ENCODE data around the gene TMOD2.

The TMOD2 gene

DNA sequence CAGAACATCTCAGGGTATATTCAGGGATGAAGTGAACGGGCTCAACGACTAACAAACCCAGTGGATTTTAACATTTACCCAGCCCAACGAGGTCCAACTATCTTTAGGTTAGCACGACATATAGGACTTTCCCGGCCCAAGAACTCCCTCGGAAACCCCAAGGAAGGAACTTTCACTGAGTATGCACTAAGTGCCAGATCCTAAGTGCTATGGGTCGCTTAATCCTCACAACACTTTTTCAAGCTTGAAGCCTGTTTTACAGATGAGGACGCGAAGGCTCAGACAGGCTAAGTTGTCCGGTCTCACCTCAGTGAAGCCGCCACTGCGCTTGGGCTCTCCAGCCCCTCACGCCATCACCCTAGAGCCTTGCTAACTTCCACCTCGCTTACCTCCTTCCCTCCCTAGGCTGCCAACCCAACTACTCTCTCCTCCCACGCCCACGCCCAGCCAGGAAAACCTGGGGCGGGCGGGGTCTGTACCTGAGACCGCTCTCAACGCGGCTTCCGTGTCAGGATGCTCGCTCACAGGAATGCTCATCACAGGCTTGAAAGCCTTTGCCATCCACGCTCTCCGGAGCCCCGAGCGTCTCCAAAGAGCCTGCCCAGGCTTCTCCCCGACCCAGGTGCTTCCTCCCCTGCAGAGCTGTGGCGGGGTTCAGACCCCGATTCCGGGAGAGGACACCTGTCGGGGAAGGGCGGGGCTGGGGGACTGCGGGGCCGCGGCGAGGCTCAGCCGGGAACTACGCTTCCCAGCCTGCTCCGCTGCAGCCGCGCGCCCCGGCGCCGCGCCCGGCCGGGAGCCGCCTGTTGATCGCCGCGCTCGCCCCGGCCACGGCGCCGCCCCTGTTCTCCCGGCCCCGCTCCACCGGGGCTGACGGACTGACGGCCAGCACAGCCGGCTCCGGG, at the start of gene TMOD2:
Gene TMOD2 (plus strand): TSS at position 806 of the 905 bp plus-strand sequence. CDS start 14,845 bp downstream, outside the sequence.
- no peak for DNase-seq

DNA sequence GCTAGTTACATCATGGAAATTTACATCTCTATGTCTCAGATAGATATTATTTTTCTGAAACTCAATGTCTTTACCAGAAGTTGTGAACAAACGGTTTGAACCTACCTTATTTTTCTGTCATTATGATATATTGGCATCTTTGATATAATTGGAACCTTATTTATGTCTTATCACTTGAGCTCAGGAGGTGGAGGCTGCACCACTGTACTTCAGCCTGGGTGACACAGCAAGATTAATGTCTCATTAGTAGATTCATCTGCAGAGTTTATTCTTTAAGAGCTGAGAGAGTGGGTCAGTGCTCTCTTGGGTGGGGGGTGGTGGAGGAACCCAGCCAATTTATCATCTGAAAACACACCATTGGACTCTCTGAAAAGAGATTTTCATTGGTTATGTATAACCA, 48.7 kb upstream of the TMOD2 start:
- DNase-seq = no peak

DNA sequence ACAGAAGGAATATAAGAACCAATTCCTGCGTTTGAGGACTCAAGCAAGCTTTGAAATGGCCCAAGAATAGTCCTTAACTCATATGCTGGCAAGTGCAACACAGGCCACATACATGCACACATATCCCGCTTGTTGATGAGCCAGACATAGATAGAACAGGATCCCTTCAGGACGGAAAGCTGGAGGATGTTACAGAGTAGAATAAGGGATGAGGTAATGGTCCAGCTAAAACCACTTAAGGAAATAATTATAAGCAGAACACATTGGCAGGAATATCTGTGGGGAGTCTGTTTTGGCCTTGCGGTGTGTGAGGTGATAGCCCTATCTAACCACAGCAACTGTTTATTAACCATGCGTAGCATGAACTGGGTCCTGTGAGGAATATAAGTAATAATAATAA, 45.1 kb upstream of the TMOD2 start:
- DNase-seq = peak; percentile 45

DNA sequence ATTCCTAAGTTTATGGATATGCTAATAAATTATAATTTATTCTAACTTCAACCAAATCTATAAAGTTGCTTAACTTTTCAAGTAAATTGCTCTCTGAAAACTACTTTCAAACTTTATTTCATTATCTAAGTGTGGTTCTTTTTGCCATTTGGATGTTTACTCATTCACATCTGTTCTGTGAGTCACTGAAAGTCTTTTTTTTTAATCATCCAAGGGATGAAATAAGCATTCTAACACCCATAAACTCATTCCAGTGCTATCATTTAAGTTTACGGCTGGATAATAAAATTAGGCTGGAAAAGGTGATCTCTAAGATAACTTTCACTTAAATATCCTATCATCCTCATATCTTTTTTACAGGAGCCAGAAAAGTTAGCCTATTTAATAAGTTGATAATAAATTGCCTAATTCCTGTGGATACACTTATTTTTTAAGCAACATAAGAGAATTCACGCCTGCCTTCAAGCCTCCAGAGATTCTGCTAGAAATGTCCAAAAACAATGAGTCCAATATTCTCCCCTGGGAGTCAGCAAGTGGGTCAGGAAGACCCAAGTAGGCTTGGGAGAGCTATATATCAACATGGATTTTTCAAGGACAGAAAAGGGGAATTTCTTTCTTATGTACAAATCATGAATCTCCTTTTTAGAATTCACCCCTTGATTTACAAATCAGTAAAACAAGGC, 44.3 kb upstream of the TMOD2 start:
- no peak for DNase-seq

DNA sequence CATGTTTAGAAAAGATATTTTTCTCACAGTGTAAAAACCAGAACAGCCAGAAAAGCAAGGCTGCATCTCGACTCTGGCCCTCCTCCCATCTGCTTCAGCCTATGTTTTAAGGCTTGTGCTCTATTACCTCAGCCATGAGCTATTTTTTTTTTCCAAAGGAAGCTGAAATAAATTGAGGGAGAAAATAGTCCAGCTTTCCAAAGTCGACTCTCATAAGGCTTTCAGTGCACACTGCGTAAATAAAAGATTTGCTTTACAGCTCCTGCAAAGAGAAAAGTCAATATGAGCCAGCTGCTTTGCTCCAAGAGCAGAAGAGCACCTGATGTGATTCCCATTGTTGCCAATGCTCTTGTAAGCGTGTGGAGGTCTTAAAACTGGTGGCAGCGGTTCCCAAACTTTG, 43.4 kb upstream of the TMOD2 start:
- no peak for DNase-seq

DNA sequence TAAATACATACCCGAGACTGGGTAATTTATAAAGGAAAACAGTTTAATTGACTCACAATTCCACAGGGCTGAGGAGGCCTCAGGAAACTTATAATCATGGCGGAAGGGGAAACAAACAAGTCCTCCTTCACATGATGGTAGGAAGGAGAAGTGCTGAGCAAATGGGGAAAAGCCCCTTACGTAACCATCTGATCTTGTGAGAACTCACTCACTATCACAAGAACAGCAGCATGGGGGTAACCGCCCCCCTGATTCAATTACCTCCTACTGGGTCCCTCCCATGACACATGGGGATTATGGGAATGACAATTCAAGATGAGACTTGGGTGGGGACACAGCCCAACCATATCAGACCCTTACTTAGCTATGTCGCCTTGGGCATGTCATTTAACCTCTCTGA, 42.4 kb upstream of the TMOD2 start:
- no peak for DNase-seq

DNA sequence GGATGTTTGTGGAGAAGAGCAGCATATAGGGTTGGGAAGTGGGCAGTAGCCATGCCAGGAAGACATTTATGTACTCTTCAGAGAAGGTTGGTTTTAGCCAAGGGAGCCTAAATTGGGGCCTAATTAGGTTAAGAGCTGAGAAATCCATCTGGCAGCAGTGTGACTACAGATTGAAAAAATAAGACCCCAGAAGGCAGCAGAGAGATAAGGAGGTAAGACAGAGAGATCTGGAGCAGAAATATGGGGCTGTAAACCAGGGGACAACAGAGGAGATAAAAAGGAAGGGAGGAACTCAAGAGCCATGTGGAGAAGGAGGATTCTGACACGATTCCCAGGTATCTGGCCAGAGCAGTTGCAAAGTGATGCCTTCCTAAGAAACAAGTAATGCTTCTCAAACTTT, 37.2 kb upstream of the TMOD2 start:
- no peak for DNase-seq

DNA sequence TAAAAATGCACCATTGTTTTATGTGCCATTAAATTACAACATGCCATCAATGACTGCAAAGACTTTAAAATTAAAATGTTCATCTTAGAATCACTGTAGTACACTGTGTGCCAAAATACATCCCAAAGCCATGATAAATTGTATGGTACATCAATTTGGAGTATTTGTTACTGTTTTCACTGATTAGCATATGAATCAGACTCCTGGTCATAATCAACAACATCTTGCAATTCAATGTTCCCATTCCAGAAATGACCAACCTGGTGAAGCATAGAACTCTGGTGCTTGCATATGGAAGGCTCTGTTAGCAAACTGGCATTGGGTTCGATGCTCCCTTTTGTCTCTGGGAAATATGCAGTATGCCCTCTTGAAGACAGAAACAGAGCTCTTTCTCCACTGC, 36.5 kb upstream of the TMOD2 start:
- DNase-seq = no peak

DNA sequence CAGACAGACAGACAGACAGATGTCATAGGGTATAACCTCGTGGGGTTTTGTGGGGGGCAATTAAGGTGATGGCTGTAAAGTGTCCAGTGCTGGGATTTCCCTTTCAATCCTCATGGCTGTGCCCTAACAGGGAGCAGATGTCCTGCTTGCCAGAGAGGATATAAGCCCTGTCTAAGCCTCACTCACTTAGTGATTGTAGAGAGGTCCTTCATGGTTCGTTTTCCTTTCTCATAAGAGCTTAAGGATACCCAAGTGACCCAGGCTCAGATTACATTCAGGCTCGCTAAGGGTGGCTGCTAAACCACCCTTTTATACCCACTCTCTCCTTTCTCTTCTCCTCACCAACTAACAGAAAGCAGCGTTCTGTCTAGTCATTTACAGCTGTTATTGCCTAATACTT, 33.2 kb upstream of the TMOD2 start:
- DNase-seq = no peak

DNA sequence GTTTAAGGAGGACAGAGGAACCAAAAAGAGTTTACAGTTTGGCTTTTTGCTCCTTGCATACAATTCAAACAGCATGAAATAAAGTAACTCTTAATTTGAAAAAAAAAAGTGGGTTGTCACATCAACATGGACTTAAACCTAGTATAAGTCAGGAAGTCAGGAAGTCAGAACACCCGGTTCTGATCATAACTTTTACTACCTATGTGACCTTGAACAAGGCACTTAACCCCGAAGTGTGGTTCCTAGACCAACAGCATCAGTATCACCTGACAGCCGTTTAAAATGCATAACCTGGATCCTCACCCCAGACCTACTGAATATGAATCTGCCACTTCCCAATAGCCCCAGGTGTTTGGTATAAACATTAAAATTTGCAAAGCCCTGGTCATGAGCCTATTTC, 32.7 kb upstream of the TMOD2 start:
- DNase-seq = no peak

DNA sequence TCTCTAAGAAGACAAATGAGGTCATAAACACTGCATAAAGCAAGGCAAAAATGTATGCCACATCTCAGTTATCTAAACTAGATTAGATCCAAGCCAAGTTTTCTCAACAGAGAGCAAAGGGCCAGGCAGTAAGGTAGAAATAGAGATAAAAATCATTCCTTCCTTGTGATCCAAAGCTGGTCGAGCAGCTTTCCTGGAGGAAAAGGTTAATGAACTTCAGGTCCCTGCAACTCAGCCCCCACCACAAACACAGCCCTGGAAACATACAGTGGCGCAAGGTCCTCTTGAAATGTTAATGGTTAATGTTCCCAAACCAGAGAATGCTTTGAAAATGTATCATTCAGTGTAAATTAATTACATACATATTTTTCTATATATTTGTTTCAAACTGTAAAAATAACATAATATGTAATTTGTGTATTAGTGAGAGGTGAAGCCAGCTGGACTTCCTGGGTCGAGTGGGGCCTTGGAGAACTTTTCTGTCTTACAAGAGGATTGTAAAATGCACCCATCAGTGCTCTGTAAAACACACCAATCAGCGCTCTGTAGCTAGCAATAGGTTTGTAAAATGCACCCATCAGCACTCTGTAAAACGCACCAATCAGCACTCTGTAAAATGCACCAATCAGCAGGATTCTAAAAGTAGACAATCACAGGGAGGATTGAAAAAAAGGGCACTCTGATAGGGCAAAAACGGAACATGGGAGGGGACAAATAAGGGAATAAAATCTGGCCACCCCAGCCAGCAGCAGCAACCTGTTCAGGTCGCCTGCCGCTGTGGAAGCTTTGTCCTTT, 31.0 kb upstream of the TMOD2 start:
- no peak for DNase-seq

DNA sequence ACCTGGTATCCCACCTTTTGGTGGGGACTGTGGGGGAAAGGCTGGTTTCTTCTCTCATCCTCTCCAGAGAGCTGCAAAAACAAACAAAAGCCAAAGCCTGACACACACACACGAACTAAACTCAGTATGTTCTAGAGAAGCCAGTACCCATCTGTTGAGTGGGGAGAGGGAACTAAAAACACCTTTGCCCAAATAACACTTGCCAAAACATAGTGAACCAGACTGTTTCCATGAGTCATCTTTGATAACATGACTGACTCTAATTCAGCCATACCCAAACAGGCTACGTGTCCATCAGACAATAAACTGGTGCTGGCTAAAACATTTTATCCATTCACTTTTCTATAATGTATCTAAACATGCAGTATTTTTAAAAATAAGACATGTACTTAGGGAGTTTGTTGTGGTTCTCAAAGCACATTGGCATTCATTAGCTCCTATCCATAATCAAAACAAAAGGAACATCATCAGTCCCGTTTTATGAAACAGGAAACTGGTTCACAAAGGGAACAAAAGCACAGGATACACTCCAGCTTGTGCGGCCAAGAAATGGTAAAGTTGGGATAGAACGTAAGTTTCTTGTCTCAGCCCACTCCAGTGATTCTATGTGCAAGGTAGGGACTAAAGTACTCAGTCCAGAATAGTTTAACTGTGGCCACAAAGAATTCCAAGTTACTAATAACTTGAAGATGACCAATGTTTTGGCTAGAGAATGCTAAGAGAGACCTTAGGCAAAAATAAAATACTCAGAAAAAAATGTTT, 30.0 kb upstream of the TMOD2 start:
- no peak for DNase-seq

DNA sequence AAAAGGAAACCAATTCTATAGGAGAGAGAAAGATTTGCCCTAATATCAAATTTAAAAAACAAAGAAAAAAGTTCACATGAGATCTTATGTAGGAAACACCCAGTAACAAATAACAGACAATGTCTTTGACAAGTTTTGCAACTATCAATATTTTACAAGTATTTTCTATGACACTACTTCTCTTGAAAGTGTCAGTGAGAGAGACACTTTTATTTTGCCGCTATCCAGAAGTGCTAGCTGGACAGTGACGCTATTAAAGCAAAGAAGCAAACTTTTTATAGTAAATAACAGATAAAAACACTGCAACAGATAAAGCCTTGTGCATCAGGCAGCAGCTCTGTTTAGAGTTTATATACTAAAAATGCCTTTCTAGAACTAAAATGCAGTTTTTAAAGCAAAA, 27.2 kb upstream of the TMOD2 start:
- DNase-seq = no peak

DNA sequence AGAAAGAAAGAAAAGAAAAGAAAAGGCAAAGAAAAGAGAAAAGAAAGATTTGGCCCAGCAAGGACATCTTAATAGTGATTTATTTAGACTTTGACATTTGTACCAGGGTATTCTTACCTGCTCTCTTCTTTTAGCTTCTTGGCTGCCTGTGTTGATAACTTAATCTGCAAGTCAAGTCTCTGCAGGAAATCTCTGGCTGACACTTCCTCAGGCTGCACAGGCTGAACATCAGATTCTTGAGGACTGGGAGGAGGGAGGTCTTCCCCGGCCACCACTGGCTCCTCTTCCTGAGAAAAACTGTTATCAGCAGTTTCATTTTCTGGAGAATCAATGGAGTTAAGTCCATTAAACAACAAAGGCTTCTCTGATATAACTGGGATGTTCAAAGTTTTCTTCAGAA, 26.7 kb upstream of the TMOD2 start:
- DNase-seq = no peak

DNA sequence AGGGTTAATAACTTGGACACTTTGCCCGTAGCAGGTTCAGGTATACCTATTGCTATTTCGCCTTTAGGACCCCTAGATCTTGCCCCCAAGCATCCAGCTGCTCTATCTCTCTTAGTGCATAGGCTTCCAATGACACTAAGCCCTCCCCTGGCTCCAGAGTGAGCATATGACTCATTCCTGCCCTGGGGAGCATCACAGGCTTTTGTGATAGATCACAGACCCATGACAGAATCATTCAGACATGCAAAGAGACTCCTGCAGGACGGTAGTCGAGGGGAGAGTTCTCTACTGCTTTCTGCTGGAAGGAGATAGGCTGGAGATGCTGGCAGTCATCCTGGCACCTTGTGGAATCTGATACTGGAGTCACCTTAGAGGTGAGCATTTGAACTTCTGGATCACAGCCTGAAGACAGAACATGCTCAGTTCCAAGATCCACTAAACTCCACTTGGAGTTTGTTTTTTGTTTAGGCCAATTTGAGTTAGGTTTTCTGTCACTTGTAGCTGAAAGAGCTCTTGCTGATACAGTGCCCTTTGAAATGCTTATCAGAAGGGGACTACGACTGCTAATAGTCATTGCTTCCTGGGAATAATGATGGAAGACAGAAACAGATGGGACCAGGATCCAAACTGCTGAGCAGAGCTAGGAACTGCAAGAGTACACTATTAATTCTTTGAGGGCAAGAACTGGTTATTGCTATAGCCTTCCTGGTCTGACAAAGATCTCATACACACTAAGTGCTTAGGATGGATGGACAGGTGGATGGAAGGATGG, 24.9 kb upstream of the TMOD2 start:
- DNase-seq = peak; percentile 90

DNA sequence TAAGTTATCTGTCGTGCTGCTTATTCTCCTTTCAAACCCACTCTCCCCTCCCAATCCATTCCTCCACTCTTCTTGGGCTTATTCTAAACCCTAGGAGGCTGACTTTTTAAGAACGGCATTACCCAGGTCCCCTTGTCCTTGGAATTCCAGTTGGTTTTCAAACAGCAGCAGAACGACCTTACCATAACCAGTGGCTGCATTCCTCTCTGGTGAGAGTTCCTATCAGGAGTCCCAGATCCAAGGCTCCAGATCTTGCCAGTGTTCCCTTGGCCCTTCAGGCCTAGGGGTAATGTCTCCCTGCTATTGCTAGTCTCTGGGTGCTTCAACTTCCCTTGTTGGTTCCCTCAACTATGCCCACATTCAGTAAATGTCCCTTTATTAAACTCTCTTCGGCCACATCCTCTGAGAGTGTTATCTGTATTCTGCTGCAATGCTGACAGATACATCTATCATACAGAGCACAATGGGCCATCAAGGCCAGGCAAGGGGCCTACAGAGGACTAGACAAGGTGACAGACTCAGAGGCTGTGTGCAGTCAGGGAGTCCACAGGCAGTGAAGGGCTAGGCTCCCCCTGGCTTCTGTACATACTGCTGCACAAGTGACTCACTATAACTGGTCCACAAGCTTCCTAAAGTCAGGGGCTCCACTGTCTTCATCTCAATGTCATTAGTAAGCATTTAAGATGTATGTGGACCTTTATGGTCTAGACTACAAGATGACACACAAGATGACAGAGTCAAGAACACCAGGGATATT, 24.1 kb upstream of the TMOD2 start:
- DNase-seq = peak; percentile 52

DNA sequence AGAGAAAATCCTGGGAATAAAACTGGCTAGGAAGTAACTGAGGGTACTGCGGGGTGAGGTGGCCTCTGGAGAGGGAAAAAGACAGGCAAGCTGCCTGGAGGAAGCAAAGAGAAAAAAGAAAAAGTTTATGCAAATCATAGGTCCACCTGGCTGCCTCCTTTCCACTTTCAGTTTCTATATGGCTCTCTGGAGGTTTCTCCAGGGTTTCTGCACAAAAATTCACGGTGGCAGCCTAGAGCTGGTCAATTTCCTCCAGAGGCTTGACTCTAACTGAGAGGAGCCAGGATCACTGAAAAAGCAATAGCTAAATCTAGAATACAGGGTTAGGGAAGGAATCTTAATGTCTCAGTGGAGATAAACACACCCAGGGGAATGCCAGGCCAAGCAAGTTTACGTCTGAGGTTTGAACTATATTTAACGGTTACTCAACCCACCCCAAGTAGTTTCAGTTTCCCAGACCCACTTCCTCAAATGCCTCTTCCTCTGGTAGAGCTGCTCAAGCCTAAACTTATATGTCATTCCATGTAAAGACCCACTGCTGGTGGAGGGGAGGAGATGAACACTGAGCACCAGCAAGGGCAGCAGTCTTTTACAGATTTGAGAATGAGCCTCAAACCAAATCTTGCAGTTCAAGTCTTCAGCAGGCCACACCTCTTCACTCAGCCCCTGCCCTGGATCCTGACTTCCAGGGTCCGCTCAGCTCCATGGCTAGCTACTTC, 19.7 kb upstream of the TMOD2 start:
- peak; percentile 48 for DNase-seq

DNA sequence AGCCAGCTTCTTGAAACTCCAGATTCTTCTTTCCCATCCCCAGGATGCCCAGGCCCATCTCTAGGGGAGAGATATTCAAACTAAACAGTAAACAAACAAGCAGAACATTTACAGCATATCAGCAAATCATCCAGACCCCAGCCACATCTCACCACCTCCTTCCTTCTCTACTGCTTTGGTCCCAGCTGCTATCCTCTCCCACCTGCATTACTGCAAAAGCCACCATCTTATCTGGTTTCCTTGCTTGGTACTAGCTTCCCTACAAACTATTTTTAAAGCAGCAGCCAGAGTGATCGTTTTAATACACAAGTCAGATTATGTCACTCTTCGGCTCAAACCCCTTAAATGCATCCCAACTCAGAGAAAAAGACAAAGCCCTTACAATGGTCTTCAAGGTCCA, 18.8 kb upstream of the TMOD2 start:
- no peak for DNase-seq

DNA sequence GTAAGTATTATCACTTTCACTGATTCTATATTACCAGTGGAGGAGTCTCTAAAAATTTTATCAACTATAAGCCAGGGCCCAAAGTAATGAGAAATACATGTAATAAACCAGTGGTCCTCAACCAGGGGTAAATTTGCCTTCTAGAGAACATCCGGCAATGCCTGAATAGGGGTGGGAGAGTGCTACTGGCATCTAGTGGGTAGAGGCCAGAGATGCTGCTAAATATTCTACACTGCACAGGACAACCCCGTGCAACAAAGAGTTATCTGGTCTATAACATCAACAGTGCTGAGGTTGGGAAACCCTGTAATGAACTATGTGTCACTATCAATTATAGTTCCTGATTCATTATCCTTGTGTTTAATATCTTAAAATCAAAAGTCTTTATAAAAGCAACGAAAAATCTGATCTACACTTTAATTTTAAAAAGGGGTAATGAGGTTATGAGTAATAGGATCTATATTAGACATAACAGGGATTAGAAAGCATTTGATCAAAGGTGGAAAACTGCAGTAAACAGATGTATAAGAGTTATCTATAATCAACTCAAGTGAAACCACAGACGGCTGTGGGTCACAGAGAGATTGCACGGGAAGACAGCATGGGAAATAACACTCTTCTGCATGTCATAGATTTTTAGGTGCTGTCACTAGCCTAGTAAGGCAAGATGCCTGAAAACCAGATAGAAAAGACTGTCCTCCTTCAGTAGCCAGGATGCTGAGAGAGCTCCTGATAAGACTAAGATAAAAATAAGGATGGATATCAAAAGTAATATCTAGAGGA, 16.0 kb upstream of the TMOD2 start:
- no peak for DNase-seq

DNA sequence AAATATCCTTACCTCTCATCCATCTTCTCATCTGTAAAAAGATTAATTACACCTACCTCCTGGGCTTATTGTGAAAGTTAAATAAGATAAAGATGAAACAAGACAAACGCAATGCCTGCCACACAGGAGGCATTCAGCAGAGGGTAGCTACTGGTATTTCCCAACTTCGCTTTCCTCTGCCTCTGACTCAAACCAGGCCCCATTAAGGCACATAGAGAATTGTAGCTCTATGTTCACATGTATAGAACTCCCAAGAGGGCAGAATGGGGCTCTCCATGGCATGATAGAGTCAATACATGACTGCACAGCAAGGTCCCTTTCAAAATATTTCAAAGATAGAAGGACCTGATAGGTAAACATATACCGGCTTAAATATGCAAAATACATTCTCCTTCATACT, 15.3 kb upstream of the TMOD2 start:
- DNase-seq = no peak

All from fibroblast of upper back skin (primary cell).